SU-DHL-6 (cell line): ENCODE data around the gene AMDHD2.

Experiments
- EZH2phosphoT487 ChIP-seq: fragments of 200-600 bp; sonication (generic), shearing (Covaris generic); conservative IDR thresholded peaks from 2 replicates; pipeline ENCODE4 v1.6.1; 2018; ENCODE audit warnings: mild to moderate bottlenecking, antibody characterized with exemption, low read length, moderate library complexity, mixed read lengths
- TF ChIP-seq, protein P1 (sequence below): fragments of 200-600 bp; sonication (generic); IDR thresholded peaks from one replicate; pipeline ENCODE4 v1.5.1; 2017; ENCODE audit warnings: antibody characterized with exemption, mild to moderate bottlenecking, low read length, moderate library complexity; ENCODE audit not compliant: insufficient read depth, poor library complexity, severe bottlenecking

DNA sequence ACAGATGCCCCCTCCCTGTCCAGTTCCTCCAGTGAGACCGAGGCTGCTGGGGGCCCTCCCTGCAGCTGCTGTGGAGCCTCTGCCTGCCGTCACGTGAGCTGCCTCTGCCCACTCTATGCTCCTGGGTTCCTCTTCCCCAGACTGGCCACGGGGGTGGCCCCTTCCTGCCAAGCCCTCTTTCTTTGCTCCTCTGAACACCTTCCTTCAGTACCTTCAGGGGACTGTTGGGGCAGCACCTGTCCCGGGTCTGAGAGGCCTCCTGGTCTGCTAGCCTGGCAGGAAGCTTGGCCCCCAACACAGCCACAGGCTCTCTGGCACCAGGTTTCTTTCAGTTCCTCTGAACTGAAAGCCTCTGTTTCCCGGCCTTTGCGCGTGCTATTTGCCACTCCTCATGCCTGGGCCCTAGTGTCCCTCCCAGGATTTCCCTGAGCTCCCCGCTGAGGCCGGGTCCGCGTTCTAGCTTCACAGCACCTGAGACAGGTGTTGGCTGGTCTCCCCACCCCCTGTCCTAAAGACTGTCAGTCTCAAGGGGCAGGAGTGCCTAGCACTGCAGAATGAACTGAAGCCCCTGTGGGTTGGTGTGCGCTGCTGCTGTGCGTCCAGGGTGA lies 13.0 kb upstream of the AMDHD2 start:
- TF ChIP-seq, protein P1, sequence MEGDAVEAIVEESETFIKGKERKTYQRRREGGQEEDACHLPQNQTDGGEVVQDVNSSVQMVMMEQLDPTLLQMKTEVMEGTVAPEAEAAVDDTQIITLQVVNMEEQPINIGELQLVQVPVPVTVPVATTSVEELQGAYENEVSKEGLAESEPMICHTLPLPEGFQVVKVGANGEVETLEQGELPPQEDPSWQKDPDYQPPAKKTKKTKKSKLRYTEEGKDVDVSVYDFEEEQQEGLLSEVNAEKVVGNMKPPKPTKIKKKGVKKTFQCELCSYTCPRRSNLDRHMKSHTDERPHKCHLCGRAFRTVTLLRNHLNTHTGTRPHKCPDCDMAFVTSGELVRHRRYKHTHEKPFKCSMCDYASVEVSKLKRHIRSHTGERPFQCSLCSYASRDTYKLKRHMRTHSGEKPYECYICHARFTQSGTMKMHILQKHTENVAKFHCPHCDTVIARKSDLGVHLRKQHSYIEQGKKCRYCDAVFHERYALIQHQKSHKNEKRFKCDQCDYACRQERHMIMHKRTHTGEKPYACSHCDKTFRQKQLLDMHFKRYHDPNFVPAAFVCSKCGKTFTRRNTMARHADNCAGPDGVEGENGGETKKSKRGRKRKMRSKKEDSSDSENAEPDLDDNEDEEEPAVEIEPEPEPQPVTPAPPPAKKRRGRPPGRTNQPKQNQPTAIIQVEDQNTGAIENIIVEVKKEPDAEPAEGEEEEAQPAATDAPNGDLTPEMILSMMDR, result no peak
- TF ChIP-seq EZH2phosphoT487, result no peak
